GM18502 (cell line): ENCODE measurements around the gene PIGU.
"Not testable (repeated sequence)": the region's sequence is repeated elsewhere in the genome, so short reads cannot be mapped to it uniquely, and the experiment has no call there.

Experiments
- ATAC-seq: cut with Tn5 transposase; IDR thresholded peaks from one replicate; pipeline ENCODE4 v1.9.1; 2021; ENCODE audit warnings: mild to moderate bottlenecking; ENCODE audit not compliant: unreplicated experiment, poor library complexity

Gene PIGU

DNA sequence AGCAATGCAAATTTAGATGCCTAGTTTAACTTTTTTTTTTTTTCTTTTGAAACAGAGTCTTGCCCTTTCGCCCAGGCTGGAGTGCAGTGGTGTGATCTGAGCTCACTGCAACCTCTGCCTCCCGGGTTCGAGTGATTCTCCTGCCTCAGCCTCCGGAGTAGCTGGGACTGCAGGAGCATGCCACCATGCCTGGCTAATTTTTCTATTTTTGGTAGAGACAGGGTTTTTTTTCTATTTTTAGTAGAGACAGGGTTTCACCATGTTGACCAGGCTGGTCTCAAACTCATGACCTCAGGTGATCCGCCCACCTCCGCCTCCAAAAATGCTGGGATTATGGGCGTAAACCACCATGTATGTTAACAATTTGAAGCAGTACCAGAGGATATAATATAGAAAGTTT is 158.0 kb downstream of the PIGU start:
- ATAC-seq: not testable (repeated sequence)

DNA sequence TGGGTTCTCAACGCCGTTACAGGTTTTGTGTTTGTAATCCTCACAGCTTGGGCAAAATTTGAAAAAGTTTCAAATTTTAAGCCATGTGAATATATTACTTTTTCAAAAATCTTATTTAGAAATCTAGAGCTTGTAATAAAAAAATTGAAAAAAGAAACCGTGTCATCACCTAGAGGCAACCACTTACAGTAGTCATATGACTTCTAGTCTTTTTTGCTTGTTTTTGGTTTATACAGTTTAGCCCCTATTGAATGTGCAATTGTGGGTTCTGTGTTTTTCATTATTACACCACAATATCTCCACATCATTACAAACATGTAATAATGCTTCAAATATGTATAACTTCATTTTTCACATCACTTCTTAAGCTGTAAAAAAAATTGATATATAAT is 159.8 kb downstream of the PIGU start:
- ATAC-seq: no peak

DNA sequence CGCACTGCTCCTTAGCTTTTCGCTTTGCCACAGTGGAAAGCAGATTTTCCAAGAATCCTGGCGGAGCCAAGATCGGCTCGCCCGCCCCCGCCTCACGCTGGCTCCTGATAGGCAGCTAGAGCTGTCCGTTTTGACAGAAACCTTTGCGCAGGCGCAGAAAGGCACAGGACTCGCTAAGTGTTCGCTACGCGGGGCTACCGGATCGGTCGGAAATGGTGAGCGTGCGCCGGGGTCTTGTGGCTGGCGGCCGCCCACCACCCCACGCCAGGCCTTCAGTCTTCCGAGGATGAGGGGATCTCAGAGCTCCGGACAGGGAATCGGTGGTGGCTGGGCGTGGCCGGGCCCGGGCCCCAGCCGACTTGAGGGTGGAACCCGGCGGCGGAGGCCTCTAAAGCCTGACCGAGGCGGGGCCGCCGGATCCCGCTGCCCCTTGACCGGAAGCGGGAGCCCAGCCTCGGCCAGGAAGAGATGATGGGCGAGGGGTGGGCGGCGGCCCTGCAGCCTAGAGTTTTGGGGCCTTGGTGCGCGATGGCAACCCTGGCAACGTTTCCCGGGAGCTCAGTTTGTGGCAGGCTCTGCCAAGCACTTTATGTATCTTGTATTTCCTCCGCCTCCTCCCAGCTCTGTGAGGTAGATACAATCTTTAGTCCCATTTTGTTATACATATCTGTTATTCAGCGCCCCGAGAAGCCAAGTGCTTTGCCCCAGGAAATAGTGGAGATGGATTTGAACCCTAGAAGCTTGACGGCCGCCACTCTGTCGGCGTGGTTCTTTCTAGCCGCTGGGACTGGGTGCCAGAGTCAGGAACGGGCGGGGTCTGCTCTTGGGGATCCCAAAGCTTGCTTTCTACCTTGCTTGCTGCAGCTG is 160.4 kb downstream of the PIGU start, which contains the start of gene DYNLRB1:
Gene DYNLRB1, plus strand, starts transcription at position 176 of the 867 bp plus-strand sequence. Its CDS starts 37 bp downstream, at position 213.
- peak; percentile 72 for ATAC-seq

DNA sequence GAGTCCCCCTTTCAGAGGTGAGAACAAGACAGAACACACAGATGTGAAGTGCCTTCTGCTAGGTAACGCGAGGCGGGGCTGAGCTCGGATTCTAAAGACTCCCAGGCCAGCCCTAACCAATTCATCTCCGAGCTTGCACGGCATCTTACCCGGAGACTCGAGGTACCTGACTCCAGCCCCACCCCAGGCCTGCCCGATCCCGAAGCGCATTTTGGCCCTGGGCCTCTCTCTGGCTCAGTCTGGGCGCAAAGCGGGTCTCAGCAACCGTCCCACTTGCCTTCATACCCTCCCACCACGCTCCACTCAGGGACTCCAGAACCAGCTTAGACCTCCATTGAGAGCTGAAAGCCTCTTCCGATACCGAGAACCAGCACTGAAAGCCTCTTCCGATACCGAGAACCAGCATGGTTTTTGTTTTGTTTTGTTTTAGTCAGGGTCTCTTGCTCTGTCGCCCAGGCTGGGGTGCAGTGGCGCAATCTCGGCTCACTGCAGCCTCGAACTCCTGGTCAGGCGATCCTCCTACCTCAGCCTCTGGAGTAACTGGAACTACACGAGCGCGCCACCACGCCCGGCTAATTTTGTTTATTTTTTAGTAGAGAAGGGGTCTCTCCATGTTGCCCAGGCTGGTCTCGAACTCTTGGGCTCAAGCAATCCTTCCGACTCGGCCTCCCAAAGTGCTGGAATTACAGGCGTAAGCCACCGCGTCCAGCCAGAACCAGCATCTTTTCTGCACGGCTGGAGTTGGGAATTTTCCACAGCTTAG is 161.2 kb downstream of the PIGU start:
- ATAC-seq: peak; percentile 55

- no peak for ATAC-seq
Measured at GRCh38 chr20:34514897-34515483, 161.9 kb downstream of the PIGU start.

GRCh38 chr20:34514034-34514433 is 162.9 kb downstream of the PIGU start:
- ATAC-seq: not testable (repeated sequence)

DNA sequence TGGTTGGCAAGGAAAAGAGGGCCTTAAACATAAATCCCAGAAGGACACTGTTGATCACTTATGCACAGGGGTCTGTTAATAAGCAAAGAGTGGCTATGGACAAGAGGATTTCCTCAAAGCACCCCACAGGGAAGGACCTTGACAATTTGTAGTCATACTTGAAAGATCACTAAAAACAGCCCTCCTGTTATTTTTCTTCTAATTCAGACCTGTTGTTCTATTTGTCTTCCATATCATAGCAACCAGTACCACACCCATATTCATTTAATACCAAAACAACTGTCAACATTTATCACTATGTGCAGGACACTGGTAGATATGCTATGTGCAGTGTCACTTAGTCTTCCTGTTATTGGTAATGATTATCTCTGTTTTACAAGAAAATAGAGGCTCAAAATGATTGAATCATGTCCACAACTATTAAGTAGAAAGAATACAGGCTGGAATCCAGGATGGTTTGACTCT is 163.9 kb downstream of the PIGU start:
- no peak for ATAC-seq

DNA sequence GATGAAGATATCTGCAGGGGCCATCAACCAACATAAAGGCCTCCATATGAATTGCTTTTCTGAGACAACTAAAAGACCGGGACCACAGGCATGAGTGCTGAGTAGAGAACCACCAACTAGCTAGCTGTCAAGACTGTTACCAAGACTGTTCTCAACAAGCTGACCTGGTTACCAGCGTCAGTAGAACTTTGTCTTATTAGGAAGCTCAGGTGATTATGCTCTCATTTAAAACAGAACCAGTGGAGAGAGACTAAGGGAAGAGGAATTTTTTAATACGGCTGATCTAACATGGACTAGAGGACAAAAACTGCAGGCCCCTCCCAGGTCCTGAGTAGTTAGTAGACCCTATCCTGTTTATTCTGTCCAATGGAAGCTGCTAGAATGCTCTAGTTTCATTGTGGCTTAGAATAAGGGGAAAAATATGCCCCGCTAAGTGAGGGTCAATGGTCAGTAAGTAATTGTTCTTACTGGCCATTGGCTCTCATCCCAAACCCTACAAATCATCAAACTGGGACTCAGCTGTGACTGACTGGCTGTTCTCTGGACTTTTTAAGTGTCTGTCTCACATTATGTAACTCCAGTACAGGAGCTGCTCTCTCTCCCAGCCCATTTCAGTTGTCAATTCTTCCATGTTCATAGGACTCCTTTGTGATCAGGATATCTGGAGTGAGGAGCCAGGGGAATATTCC is 164.5 kb downstream of the PIGU start:
- ATAC-seq: no peak

- no peak for ATAC-seq
Measured at GRCh38 chr20:34511891-34512265, 165.0 kb downstream of the PIGU start.

DNA sequence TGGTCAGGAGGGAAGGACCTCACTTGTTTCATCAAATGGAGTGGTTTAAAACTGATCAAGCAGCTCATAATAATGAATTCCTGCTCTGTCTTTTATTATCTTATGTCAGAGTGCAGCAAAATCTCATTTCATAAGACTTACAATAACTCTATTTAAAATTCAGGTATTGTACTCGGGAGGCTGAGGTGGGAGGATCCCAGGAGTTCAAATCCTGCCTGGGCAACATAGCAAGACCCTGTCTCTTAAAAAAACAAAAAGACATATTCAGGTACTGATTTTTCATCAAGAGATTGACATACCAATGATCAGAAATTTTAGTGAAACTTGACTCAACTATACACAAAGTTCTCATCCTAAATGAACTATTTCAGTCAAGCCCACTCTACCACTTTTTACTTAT is 166.3 kb downstream of the PIGU start:
- no peak for ATAC-seq
